Measurements from ENCODE around the gene TUBA1C.
A peak's percentile ranks its signal among the peaks of the same experiment; 100 is the strongest.
"Not testable (repeated sequence)": the region's sequence is repeated elsewhere in the genome, so short reads cannot be mapped to it uniquely, and the experiment has no call there.

TUBA1C gene

GRCh38 chr12:49255857-49256637 lies 8.8 kb upstream of the TUBA1C start:
- no peak for DNase-seq

GRCh38 chr12:49257508-49258184 lies 7.2 kb upstream of the TUBA1C start:
- not testable (repeated sequence) for DNase-seq

GRCh38 chr12:49259452-49259851 lies 5.4 kb upstream of the TUBA1C start:
- no peak for DNase-seq

- no peak for DNase-seq
Measured at GRCh38 chr12:49260166-49260565, 4.7 kb upstream of the TUBA1C start.

- DNase-seq, result no peak
Measured at GRCh38 chr12:49260571-49261363, 4.1 kb upstream of the TUBA1C start.

GRCh38 chr12:49261721-49262120 lies 3.2 kb upstream of the TUBA1C start:
- DNase-seq, result no peak

GRCh38 chr12:49263400-49263763 lies 1.5 kb upstream of the TUBA1C start:
- DNase-seq, result no peak

- DNase-seq, result peak; percentile 46
Measured at GRCh38 chr12:49264466-49264872, 413 bp upstream of the TUBA1C start.

- DNase-seq, result not testable (repeated sequence)
Measured at GRCh38 chr12:49269191-49269590, 4.3 kb downstream of the TUBA1C start.

- no peak for DNase-seq
Measured at GRCh38 chr12:49272790-49273725, 8.2 kb downstream of the TUBA1C start.

- no peak for DNase-seq
Measured at GRCh38 chr12:49273726-49274395, 9.0 kb downstream of the TUBA1C start.

GRCh38 chr12:49274396-49275069 lies 9.7 kb downstream of the TUBA1C start:
- no peak for DNase-seq

- DNase-seq, result no peak
Measured at GRCh38 chr12:49276304-49277290, 11.7 kb downstream of the TUBA1C start.

- DNase-seq, result no peak
Measured at GRCh38 chr12:49277466-49277865, 12.6 kb downstream of the TUBA1C start.

- no peak for DNase-seq
Measured at GRCh38 chr12:49279706-49280159, 14.9 kb downstream of the TUBA1C start.

GRCh38 chr12:49280545-49280944 lies 15.7 kb downstream of the TUBA1C start:
- not testable (repeated sequence) for DNase-seq

GRCh38 chr12:49282302-49282701 lies 17.4 kb downstream of the TUBA1C start:
- no peak for DNase-seq

GRCh38 chr12:49282740-49283375 lies 18.0 kb downstream of the TUBA1C start:
- not testable (repeated sequence) for DNase-seq
